CD4-positive, alpha-beta T cell treated with Interleukin-4 for 4 hours (primary cell): ENCODE results near the gene TEX29.

ENCODE experiments used
- DNase-seq: peaks from one replicate; pipeline ENCODE4 v3.0.0-alpha.2; 2020

TEX29 gene

GRCh38 chr13:111323549-111323948 is 3.1 kb downstream of the TEX29 start:
- no peak for DNase-seq

GRCh38 chr13:111323950-111324651 is 3.7 kb downstream of the TEX29 start:
- DNase-seq = no peak

GRCh38 chr13:111324736-111325135 is 4.3 kb downstream of the TEX29 start:
- no peak for DNase-seq

GRCh38 chr13:111325146-111325890 is 4.9 kb downstream of the TEX29 start:
- DNase-seq = no peak

GRCh38 chr13:111325941-111326620 is 5.6 kb downstream of the TEX29 start:
- DNase-seq = no peak

GRCh38 chr13:111326621-111326965 is 6.2 kb downstream of the TEX29 start:
- no peak for DNase-seq

- no peak for DNase-seq
These were observed 6.7 kb downstream of the TEX29 start for GRCh38 chr13:111326981-111327642.

GRCh38 chr13:111327730-111328573 is 7.5 kb downstream of the TEX29 start:
- no peak for DNase-seq

GRCh38 chr13:111328574-111329410 is 8.3 kb downstream of the TEX29 start:
- no peak for DNase-seq

- DNase-seq = no peak
These were observed 9.2 kb downstream of the TEX29 start for GRCh38 chr13:111329641-111330040.

- no peak for DNase-seq
These were observed 9.7 kb downstream of the TEX29 start for GRCh38 chr13:111330066-111330610.

GRCh38 chr13:111335298-111335697 is 14.9 kb downstream of the TEX29 start:
- DNase-seq = no peak

- no peak for DNase-seq
These were observed 16.2 kb downstream of the TEX29 start for GRCh38 chr13:111336666-111337065.

- no peak for DNase-seq
These were observed 16.8 kb downstream of the TEX29 start for GRCh38 chr13:111337206-111337605.

GRCh38 chr13:111337741-111338140 is 17.3 kb downstream of the TEX29 start:
- DNase-seq = no peak

GRCh38 chr13:111338841-111339240 is 18.4 kb downstream of the TEX29 start:
- no peak for DNase-seq

GRCh38 chr13:111339366-111340143 is 19.1 kb downstream of the TEX29 start:
- no peak for DNase-seq

GRCh38 chr13:111341886-111342285 is 21.4 kb downstream of the TEX29 start:
- no peak for DNase-seq

- no peak for DNase-seq
These were observed 22.3 kb downstream of the TEX29 start for GRCh38 chr13:111342721-111343120.

- DNase-seq = no peak
These were observed 22.9 kb downstream of the TEX29 start for GRCh38 chr13:111343186-111343805.
